Lower leg skin (tissue), 3 donors: ENCODE measurements around the gene POLR3K.

Experiments used
- POLR2A ChIP-seq, 2 donors: fragments of 450-650 bp; IDR thresholded peaks; one replicate each; pipeline ENCODE4 v1.6.1; 2016 to 2017; ENCODE audit warnings: antibody characterized with exemption in 2 of 2, mild to moderate bottlenecking in 1 of 2, moderate library complexity in 1 of 2
- TF ChIP-seq, protein P1 (sequence below), 3 donors: fragments of 450-650 bp; IDR thresholded peaks; one replicate each; pipeline ENCODE4 v1.5.1; 2016; ENCODE audit warnings: antibody characterized with exemption in 3 of 3, mild to moderate bottlenecking in 3 of 3, moderate library complexity in 2 of 3

DNA sequence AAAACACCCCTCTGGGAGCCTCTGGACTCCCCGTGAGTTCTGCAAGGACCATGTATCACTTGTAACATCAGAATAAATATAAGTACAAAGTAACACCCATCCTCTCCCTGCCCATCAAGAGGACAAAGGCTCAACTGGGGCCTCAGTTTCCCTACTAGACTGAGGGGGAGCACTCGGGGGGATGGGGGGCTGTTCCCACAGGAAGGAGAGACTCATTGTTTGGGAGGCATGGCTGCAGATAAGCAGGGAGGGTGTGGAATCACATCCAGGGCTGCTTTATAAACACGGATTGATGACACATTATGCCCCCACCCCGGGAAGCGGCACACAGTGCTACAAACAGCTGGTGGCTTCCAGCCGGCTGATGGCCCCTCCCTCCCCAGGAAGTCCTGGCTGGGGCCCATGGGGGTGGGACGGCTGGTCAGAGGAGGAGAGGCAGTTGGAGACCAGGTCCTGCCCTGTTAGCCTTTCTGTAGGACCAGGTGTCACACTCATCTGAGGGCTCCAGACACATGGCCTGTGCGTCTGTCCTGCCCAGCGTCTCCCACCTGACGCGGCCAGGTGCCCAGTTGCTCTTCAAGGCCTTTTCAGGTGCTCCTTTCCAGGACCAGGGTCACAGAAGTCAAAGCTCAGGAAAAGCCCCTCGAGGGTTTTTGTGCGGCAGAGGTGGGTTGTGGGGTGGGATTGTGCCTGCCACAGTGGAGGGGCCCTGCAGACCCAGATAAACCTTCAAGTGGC is 23.3 kb upstream of the POLR3K start:
- TF ChIP-seq, protein P1, sequence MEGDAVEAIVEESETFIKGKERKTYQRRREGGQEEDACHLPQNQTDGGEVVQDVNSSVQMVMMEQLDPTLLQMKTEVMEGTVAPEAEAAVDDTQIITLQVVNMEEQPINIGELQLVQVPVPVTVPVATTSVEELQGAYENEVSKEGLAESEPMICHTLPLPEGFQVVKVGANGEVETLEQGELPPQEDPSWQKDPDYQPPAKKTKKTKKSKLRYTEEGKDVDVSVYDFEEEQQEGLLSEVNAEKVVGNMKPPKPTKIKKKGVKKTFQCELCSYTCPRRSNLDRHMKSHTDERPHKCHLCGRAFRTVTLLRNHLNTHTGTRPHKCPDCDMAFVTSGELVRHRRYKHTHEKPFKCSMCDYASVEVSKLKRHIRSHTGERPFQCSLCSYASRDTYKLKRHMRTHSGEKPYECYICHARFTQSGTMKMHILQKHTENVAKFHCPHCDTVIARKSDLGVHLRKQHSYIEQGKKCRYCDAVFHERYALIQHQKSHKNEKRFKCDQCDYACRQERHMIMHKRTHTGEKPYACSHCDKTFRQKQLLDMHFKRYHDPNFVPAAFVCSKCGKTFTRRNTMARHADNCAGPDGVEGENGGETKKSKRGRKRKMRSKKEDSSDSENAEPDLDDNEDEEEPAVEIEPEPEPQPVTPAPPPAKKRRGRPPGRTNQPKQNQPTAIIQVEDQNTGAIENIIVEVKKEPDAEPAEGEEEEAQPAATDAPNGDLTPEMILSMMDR (IDR thresholded peaks at IDR 0.05): no peak
- TF ChIP-seq POLR2A (IDR thresholded peaks at IDR 0.05): no peak
